Transverse colon (tissue), 4 donors: ENCODE results near the gene SOBP. TPM values are rescaled to one million over a fixed set of nuclear protein-coding genes. Genes with fewer than 3 reads are reported as not detected.

Experiments used
- DNase-seq: peaks from one replicate; pipeline ENCODE4 v3.0.0-alpha.2; 2019
- H3K27ac ChIP-seq, 4 donors: fragments of 200-600 bp; sonication (generic); 2 replicates each; pipeline ENCODE4 v1.5.1; 2016 to 2018; ENCODE audit warnings: inconsistent platforms in 4 of 4
- H3K27me3 ChIP-seq: fragments of 200-600 bp; sonication (generic); 2 replicates; pipeline ENCODE4 v1.5.1; 2017; ENCODE audit warnings: inconsistent platforms
- H3K36me3 ChIP-seq, 4 donors: fragments of 200-600 bp; sonication (generic); 2 replicates each; pipeline ENCODE4 v1.5.1; 2017 to 2019; ENCODE audit warnings: inconsistent platforms in 4 of 4
- H3K4me1 ChIP-seq, 4 donors: fragments of 200-600 bp; sonication (generic); 2 replicates each; pipeline ENCODE4 v1.5.1; 2017 to 2020; ENCODE audit warnings: inconsistent platforms in 4 of 4
- H3K4me3 ChIP-seq, 4 donors: fragments of 200-600 bp; sonication (generic); 1 replicate in 1 of 4; 2 replicates in 3 of 4; pipeline versions ENCODE4 v1.5.1 to v1.6.1; 2017 to 2019; ENCODE audit warnings: inconsistent platforms in 4 of 4
- H3K9me3 ChIP-seq, 2 donors: fragments of 200-600 bp; sonication (generic); 2 replicates each; pipeline ENCODE4 v1.5.1; 2017 to 2019; ENCODE audit warnings: inconsistent platforms in 2 of 2
- CTCF ChIP-seq, 5 experiments: fragments of 200-600 bp in 3 of 5; fragments of 450-650 bp in 2 of 5; sonication (generic) in 3 of 5; IDR thresholded peaks; 1 replicate in 2 of 5; 2 replicates in 3 of 5; pipeline ENCODE4 v1.5.1; 2016 to 2017; ENCODE audit warnings: antibody characterized with exemption in 5 of 5, inconsistent platforms in 3 of 5, mild to moderate bottlenecking in 2 of 5, moderate library complexity in 1 of 5
- EP300 ChIP-seq: sonication (generic); formaldehyde crosslinking; IDR thresholded peaks from one replicate; pipeline ENCODE4 v1.6.1; 2017; ENCODE audit warnings: antibody characterized with exemption, low read depth
- POLR2A ChIP-seq: fragments of 450-650 bp; IDR thresholded peaks from one replicate; pipeline ENCODE4 v1.6.1; 2016; ENCODE audit warnings: antibody characterized with exemption, mild to moderate bottlenecking, moderate library complexity
- POLR2AphosphoS5 ChIP-seq, 3 donors: sonication (generic); formaldehyde crosslinking; IDR thresholded peaks; one replicate each; pipeline ENCODE4 v1.6.1; 2016; ENCODE audit warnings: antibody characterized with exemption in 3 of 3
- WGBS, 2 donors: methylation state at CpG; one replicate each; pipeline ENCODE4 v1.1.5; 2018; ENCODE audit warnings: low coverage in 1 of 2; 5-methylcytosine and 5-hydroxymethylcytosine counted together
- in situ Hi-C, 4 donors: fragments of 200-750 bp; cut with MboI; loops; one replicate each; pipeline versions ENCODE4 v1.15.0 to v1.15.1; 2017; ENCODE audit warnings: low sequenced_read_pairs in 3 of 4, low pct_ligation_motif_present in 1 of 4, low pct_unique_long_range_greater_than_20kb in 1 of 4
- intact Hi-C: fragments of 100-400 bp; cut with DNase I; formaldehyde crosslinking; loops from one replicate; pipeline ENCODE4 v1.15.1; 2023; ENCODE audit warnings: low total_unique reads
- total RNA-seq, 4 donors: library from RNA; depleted of rRNA; stranded (reverse); fragments of >200 nt; gene quantifications; one replicate each; pipeline ENCODE4 v1.1.0, GENCODE V29; 2016

SOBP gene
- total RNA-seq, 4 donors from 2014 or later: 2.6 to 15.9 (median 4.6) TPM

- H3K27me3 ChIP-seq: peaks cover 30% of the 10 kb centered on the region
- in situ Hi-C loops (no loop called here), intact Hi-C loops (loop anchor here (10.0 kb wide), 1 partner anchor 153 kb away; no protein-coding TSS in a partner anchor)
- no peak for TF ChIP-seq POLR2A
- TF ChIP-seq CTCF (IDR thresholded peaks at IDR 0.05): no peak
- no peak for TF ChIP-seq POLR2AphosphoS5 (IDR thresholded peaks at IDR 0.05)
- TF ChIP-seq EP300: no peak
- H3K4me3 ChIP-seq: no peak overlapping the region
- DNase-seq: no peak
- H3K36me3 ChIP-seq: no peaks in the 10 kb centered on the region
- H3K9me3 ChIP-seq: no peaks in the 10 kb centered on the region
- no peak overlapping the region for H3K27ac ChIP-seq
- WGBS, 2 donors: 85 to 89% methylated on average over 9 to 11 of the region's 11 CpGs
- H3K4me1 ChIP-seq: peaks cover 0 to 3% (median 0%) of the 10 kb centered on the region in 4 donors
These were observed 147.7 kb downstream of the SOBP start for GRCh38 chr6:107637316-107638315.

DNA sequence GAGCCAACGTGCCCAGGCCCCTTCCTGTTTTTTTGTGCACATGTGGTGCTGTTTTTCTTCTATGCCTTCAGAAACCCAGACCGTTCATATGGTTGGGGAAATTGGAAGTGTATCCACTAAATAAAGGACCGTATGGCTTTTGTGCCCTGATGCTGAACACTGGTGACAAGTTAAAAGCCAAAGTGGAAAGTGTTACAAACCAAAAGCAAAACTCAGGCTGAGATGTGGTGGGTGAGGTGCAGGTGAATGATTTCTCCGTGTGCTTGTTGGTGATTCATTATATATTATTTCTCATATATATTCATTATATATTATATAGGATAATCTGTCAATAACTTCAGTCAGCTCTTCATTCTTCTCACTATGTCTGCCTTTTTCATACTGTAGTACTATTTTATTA, 148.6 kb downstream of the SOBP start:
- Histone ChIP-seq H3K27me3 (peaks cover 23% of the 10 kb centered on the region), H3K4me3 (no peak overlapping the region), H3K27ac (no peak overlapping the region), H3K36me3 (no peaks in the 10 kb centered on the region), H3K4me1 (peaks cover 0 to 3% (median 0%) of the 10 kb centered on the region in 4 donors), H3K9me3 (no peaks in the 10 kb centered on the region)
- TF ChIP-seq EP300 (no peak), POLR2AphosphoS5 (IDR thresholded peaks at IDR 0.05) (no peak)
- 78 to 83% methylated on average over 3 to 4 of the region's 4 CpGs for WGBS, 2 donors
- no peak for DNase-seq
- intact Hi-C loops (loop anchor here (10.0 kb wide), 1 partner anchor 154 kb away; no protein-coding TSS in a partner anchor), in situ Hi-C loops (no loop called here)

GRCh38 chr6:107639511-107639910, 149.6 kb downstream of the SOBP start:
- H3K27me3 ChIP-seq: peaks cover 13% of the 10 kb centered on the region
- H3K4me1 ChIP-seq: peaks cover 0 to 3% (median 0%) of the 10 kb centered on the region in 4 donors
- intact Hi-C loops (loop anchor here (10.0 kb wide), 1 partner anchor 155 kb away; no protein-coding TSS in a partner anchor), in situ Hi-C loops (no loop called here)
- DNase-seq: no peak
- no peak overlapping the region for H3K4me3 ChIP-seq
- WGBS, 2 donors: 13 to 30% methylated on average over 2 of the region's 2 CpGs
- TF ChIP-seq EP300 (no peak), CTCF (IDR thresholded peaks at IDR 0.05) (no peak), POLR2A (no peak), POLR2AphosphoS5 (IDR thresholded peaks at IDR 0.05) (no peak)
- no peaks in the 10 kb centered on the region for H3K36me3 ChIP-seq
- no peaks in the 10 kb centered on the region for H3K9me3 ChIP-seq
- H3K27ac ChIP-seq: no peak overlapping the region

DNA sequence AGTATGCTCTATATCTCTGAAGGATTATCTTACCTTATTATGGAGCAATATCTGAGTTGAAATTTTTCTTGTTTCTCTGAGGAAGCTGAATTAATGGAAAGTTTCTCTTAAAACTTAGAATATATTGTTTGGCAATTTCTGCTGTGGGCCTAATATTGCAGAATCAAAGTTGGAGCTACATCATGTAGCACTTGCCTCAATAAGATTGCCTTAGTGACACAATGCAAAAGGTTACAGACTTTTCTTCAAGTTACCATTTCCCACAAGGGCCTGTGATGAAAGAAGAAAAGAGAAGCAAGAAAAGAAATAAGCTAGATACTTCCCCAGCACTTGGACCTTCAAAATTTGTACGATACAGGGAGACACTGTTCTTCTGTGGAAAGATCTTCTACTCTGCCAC, 151.2 kb downstream of the SOBP start:
- TF ChIP-seq EP300: no peak
- TF ChIP-seq CTCF (IDR thresholded peaks at IDR 0.05): no peak
- no peak for TF ChIP-seq POLR2A
- TF ChIP-seq POLR2AphosphoS5 (IDR thresholded peaks at IDR 0.05): no peak
- Histone ChIP-seq H3K4me1 (peaks cover 0 to 3% (median 0%) of the 10 kb centered on the region in 4 donors), H3K27ac (no peak overlapping the region), H3K36me3 (no peaks in the 10 kb centered on the region), H3K27me3 (no peaks in the 10 kb centered on the region), H3K9me3 (no peaks in the 10 kb centered on the region), H3K4me3 (no peak overlapping the region)
- intact Hi-C loops: no loop called here
- 85 to 86% methylated on average over 1 of the region's 1 CpG for WGBS, 2 donors
- in situ Hi-C loops: no loop called here
- no peak for DNase-seq
